Measurements from ENCODE around the gene TMEM19.

TMEM19 gene

GRCh38 chr12:71649401-71649800 lies 36.5 kb upstream of the TMEM19 start:
- Histone ChIP-seq H3K9ac (no peak overlapping the region), H3K27ac (no peak overlapping the region), H4K20me1 (peaks cover 66% of the 10 kb centered on the region), H3K9me3 (peaks cover 16% of the 10 kb centered on the region), H3K4me3 (no peak overlapping the region), H3K27me3 (no peaks in the 10 kb centered on the region), H3K4me1 (no peaks in the 10 kb centered on the region), H3K4me2 (no peak overlapping the region), H3K36me3 (peaks cover 92% of the 10 kb centered on the region)
- TF ChIP-seq Cebpa-rat (IDR thresholded peaks at IDR 0.05) = no peak

- TF ChIP-seq Cebpa-rat (IDR thresholded peaks at IDR 0.05) = no peak
- H3K9ac ChIP-seq = no peak overlapping the region
- peaks cover 30% of the 10 kb centered on the region for H3K9me3 ChIP-seq
- H3K36me3 ChIP-seq = peaks cover 91% of the 10 kb centered on the region
- H3K4me1 ChIP-seq = no peaks in the 10 kb centered on the region
- peaks cover 54% of the 10 kb centered on the region for H4K20me1 ChIP-seq
- H3K27ac ChIP-seq = no peak overlapping the region
- no peaks in the 10 kb centered on the region for H3K27me3 ChIP-seq
- no peak overlapping the region for H3K4me3 ChIP-seq
- H3K4me2 ChIP-seq = no peak overlapping the region
These were observed 33.2 kb upstream of the TMEM19 start for GRCh38 chr12:71652656-71653055.

DNA sequence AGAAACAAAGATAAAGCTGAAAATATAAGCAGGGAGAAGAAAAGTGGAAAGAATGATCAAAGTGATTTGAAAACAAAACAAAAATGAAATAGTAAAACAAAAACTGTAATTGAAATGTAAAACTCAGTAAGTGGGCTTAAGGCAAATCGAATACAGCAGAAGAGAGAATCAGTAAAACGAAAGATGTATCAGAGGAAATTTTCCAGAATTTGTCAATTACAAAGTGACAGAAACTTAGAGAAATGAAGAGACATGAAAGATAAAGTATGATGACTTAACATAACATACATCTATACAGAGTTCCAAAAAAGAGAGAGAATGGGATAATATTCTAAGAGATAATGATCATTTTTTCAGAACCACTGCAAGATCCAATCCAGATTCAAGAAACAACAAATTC lies 32.7 kb upstream of the TMEM19 start:
- H3K27ac ChIP-seq = no peak overlapping the region
- H3K4me1 ChIP-seq = no peaks in the 10 kb centered on the region
- H3K9me3 ChIP-seq = peaks cover 32% of the 10 kb centered on the region
- peaks cover 50% of the 10 kb centered on the region for H4K20me1 ChIP-seq
- H3K4me3 ChIP-seq = no peak overlapping the region
- H3K27me3 ChIP-seq = no peaks in the 10 kb centered on the region
- no peak overlapping the region for H3K9ac ChIP-seq
- TF ChIP-seq Cebpa-rat (IDR thresholded peaks at IDR 0.05) = no peak
- H3K4me2 ChIP-seq = no peak overlapping the region
- H3K36me3 ChIP-seq = peaks cover 93% of the 10 kb centered on the region

DNA sequence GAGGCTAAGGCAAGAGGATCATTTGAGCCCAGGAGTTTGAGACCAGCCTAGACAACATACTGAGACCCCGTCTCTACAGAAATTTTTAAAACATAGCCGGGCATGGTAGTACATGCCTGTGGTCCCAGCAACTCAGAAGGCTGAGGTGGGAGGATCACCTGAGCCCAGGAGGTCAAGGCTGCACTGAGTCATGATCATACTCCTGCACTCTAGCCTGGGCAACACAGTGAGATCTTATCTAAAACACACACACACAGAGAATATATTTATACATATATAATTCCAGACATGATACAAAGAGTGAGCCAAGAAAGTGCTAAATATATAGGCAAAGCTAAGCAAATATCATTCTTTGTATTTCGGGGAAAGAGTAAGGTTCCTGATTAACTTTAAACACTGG lies 31.7 kb upstream of the TMEM19 start:
- Histone ChIP-seq H3K27me3 (no peaks in the 10 kb centered on the region), H3K27ac (no peak overlapping the region), H3K9me3 (peaks cover 32% of the 10 kb centered on the region), H3K4me2 (no peak overlapping the region), H4K20me1 (peaks cover 39% of the 10 kb centered on the region), H3K36me3 (peaks cover 93% of the 10 kb centered on the region), H3K4me3 (0 out of 2 replicates have a peak overlapping the region, but pooled peaks have one; percentile 14), H3K4me1 (no peaks in the 10 kb centered on the region), H3K9ac (no peak overlapping the region)
- no peak for TF ChIP-seq Cebpa-rat (IDR thresholded peaks at IDR 0.05)

DNA sequence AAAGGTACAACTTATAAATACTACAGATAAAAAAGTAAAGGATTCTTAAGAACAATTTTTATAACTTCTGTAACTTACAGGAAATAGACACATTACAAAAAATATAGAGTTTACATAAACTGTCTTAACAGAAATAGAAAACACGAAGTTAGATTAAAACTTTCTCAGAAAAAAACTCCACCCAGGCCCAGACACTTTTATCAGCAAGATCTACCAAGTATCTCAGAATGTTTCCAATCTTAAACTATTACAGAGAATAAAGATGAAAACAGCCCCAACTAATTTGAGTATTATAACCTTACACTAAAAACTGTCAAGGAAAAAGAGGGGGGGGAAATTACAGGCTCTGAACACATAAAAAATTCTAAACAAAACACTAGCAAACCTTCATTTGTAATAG lies 30.4 kb upstream of the TMEM19 start:
- Histone ChIP-seq H3K36me3 (peaks cover 93% of the 10 kb centered on the region), H3K4me3 (no peak overlapping the region), H3K4me1 (no peaks in the 10 kb centered on the region), H4K20me1 (peaks cover 35% of the 10 kb centered on the region), H3K9me3 (peaks cover 32% of the 10 kb centered on the region), H3K9ac (no peak overlapping the region), H3K27ac (no peak overlapping the region), H3K27me3 (no peaks in the 10 kb centered on the region), H3K4me2 (no peak overlapping the region)
- no peak for TF ChIP-seq Cebpa-rat (IDR thresholded peaks at IDR 0.05)

- Histone ChIP-seq H3K27ac (no peak overlapping the region), H4K20me1 (peaks cover 35% of the 10 kb centered on the region), H3K4me2 (no peak overlapping the region), H3K4me3 (no peak overlapping the region), H3K27me3 (no peaks in the 10 kb centered on the region), H3K9me3 (peaks cover 32% of the 10 kb centered on the region), H3K4me1 (peaks cover 3% of the 10 kb centered on the region; the same call in 1 of the 2 replicates), H3K36me3 (peaks cover 89% of the 10 kb centered on the region), H3K9ac (no peak overlapping the region)
- no peak for TF ChIP-seq Cebpa-rat (IDR thresholded peaks at IDR 0.05)
These were observed 30.0 kb upstream of the TMEM19 start for GRCh38 chr12:71655907-71656306.

GRCh38 chr12:71656740-71657139 lies 29.1 kb upstream of the TMEM19 start:
- Histone ChIP-seq H3K4me1 (peaks cover 11% of the 10 kb centered on the region), H3K4me2 (no peak overlapping the region), H3K36me3 (peaks cover 81% of the 10 kb centered on the region), H3K27me3 (no peaks in the 10 kb centered on the region), H3K27ac (no peak overlapping the region), H4K20me1 (peaks cover 35% of the 10 kb centered on the region), H3K9ac (no peak overlapping the region), H3K4me3 (no peak overlapping the region), H3K9me3 (peaks cover 32% of the 10 kb centered on the region)
- no peak for TF ChIP-seq Cebpa-rat (IDR thresholded peaks at IDR 0.05)

DNA sequence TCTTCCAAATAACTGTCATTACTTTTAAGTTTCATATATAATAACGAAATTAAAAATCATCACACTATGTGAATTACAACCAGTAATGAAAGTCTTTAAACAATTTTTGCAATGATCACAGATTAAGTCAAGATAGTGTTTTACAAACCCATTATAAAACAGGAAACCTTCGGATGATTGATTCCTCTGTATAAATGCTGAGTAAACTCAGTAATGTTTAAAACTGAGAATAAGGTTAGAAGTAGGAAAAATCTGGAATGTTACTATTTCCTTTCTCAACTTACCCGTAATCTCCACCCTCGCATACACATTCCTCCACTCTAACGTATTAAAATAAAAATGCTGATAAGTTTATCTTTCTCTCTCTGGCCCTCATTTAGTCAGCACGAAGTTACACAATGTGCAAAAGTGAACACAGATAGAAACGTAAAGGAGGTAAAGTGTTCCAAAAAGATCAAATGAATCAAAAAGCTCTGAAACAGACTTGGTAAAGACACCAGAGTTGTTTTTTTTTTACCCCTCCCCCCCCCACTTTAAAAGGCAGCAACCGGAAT lies 23.8 kb upstream of the TMEM19 start:
- peak overlapping the region; percentile 95 for H3K9ac ChIP-seq
- peaks cover 39% of the 10 kb centered on the region for H4K20me1 ChIP-seq
- 0 out of 2 replicates have a peak overlapping the region, but pooled peaks have one; percentile 86 for H3K27ac ChIP-seq
- H3K27me3 ChIP-seq = no peaks in the 10 kb centered on the region
- H3K9me3 ChIP-seq = 0 out of 2 replicates have a peak, but pooled peaks cover 5% of the 10 kb centered on the region
- peak overlapping the region; percentile 93 for H3K4me3 ChIP-seq
- H3K4me2 ChIP-seq = peak overlapping the region; percentile 90
- H3K36me3 ChIP-seq = peaks cover 33% of the 10 kb centered on the region
- H3K4me1 ChIP-seq = peaks cover 30% of the 10 kb centered on the region
- TF ChIP-seq Cebpa-rat (IDR thresholded peaks at IDR 0.05) = no peak

GRCh38 chr12:71662849-71663560 lies 22.9 kb upstream of the TMEM19 start:
- peak overlapping the region; percentile 95 for H3K9ac ChIP-seq
- no peaks in the 10 kb centered on the region for H3K27me3 ChIP-seq
- H3K27ac ChIP-seq = peak overlapping the region; percentile 86
- H3K36me3 ChIP-seq = peaks cover 23% of the 10 kb centered on the region
- peak overlapping the region; percentile 93 for H3K4me3 ChIP-seq
- H3K4me2 ChIP-seq = peak overlapping the region; percentile 90
- TF ChIP-seq Cebpa-rat (IDR thresholded peaks at IDR 0.05) = no peak
- peaks cover 30% of the 10 kb centered on the region for H3K4me1 ChIP-seq
- H3K9me3 ChIP-seq = no peaks in the 10 kb centered on the region
- peaks cover 39% of the 10 kb centered on the region for H4K20me1 ChIP-seq

All from BLaER1 (cell line).